ENCODE results near the gene CCDC70. TPM values are rescaled to one million over a fixed set of nuclear protein-coding genes. Genes with fewer than 3 reads are reported as not detected.

The CCDC70 gene
- total and polyA plus RNA-seq, 2 of the 8 experiments (the other 6 are each of a cell fraction or from before 2014, with no cell fraction given): not detected

GRCh38 chr13:51839711-51840540 is 21.8 kb upstream of the CCDC70 start (continued):
- TF ChIP-seq SUZ12 (IDR thresholded peaks at IDR 0.05; ENCODE audit: low read length) (no peak), PHF8 (conservative IDR thresholded peaks at IDR 0.05; ENCODE audit: low read depth, low read length) (no peak), SAP30 (IDR thresholded peaks at IDR 0.05; ENCODE audit: insufficient read depth, insufficient replicate concordance, low read length) (no peak), SIN3A (conservative IDR thresholded peaks at IDR 0.05 in 1 of 2, IDR thresholded peaks at IDR 0.05 in 1 of 2; ENCODE audit: low read depth in 1 of 2, low read length in 2 of 2) (no peak), NANOG (IDR thresholded peaks at IDR 0.05; ENCODE audit: insufficient read depth, low read depth, low read length, poor library complexity, severe bottlenecking) (no peak), EP300 (IDR thresholded peaks at IDR 0.05; ENCODE audit: borderline replicate concordance in 1 of 2, low read depth in 2 of 2, low read length in 2 of 2) (no peak), BCL11A (IDR thresholded peaks at IDR 0.05; ENCODE audit: low read depth in 2 of 2, low read length in 2 of 2) (no peak), ATF2 (IDR thresholded peaks at IDR 0.05; ENCODE audit: low read length) (no peak), KDM1A (IDR thresholded peaks at IDR 0.05; ENCODE audit: borderline replicate concordance, low read length) (no peak)

All from H1 (cell line).